A549 (cell line): ENCODE results near the gene DGCR2. TPM values are rescaled to one million over a fixed set of nuclear protein-coding genes. Genes with fewer than 3 reads are reported as not detected.

Source experiments
- ATAC-seq, 2 experiments: fragments of 200-7000 bp in 1 of 2; fragments of >200 bp in 1 of 2; cut with Nextera tagmentation in 1 of 2; cut with Tn5 transposase in 1 of 2; 3 replicates each; pipeline versions ENCODE4 v1.8.0 to v1.9.1; 2018 to 2020; ENCODE audit warnings: mild to moderate bottlenecking in 1 of 2, moderate library complexity in 1 of 2
- CTCF ChIA-PET: fragments of 300-600 bp; sonication (Branson Sonifier 250); formaldehyde crosslinking; extraction: SDS; loops from one replicate; lab custom pipeline; 2021; ENCODE audit warnings: antibody characterized with exemption, inconsistent platforms; lab: Yijun Ruan, JAX
- POLR2A ChIA-PET: fragments of 350-600 bp; formaldehyde crosslinking; extraction: SDS; loops from one replicate; lab custom pipeline; 2021; ENCODE audit warnings: antibody characterized with exemption, inconsistent platforms; lab: Yijun Ruan, JAX
- DNase-seq, 2 experiments: peaks; one replicate each; pipeline versions ENCODE4 v3.0.0 to v3.0.0-alpha.2; 2011 to 2016; ENCODE audit warnings: low read depth in 1 of 2, low spot score in 1 of 2
- FAIRE-seq: peaks from 2 replicates; lab custom pipeline; 2011; peaks lifted over from hg19 to GRCh38; lab: Jason Lieb, UNC
- H3K27ac ChIP-seq, 2 experiments: fragments of >200 bp; sonication (Bioruptor Twin); formaldehyde crosslinking; 3 replicates each; pipeline ENCODE4 v1.5.1; 2016 to 2017
- H3K4me1 ChIP-seq: fragments of >200 bp; sonication (Bioruptor Twin); formaldehyde crosslinking; 3 replicates; pipeline ENCODE4 v1.6.1; 2016
- H3K4me2 ChIP-seq: fragments of >200 bp; sonication (Bioruptor Twin); formaldehyde crosslinking; 3 replicates; pipeline ENCODE4 v1.6.1; 2016
- H3K4me3 ChIP-seq: fragments of >200 bp; sonication (Bioruptor Twin); formaldehyde crosslinking; 3 replicates; pipeline ENCODE4 v1.5.1; 2016
- H3K9me3 ChIP-seq: fragments of >200 bp; sonication (Bioruptor Twin); formaldehyde crosslinking; 3 replicates; pipeline ENCODE4 v1.6.1; 2016
- BCL3 ChIP-seq: fragments of >200 bp; sonication (Bioruptor Twin); formaldehyde crosslinking; IDR thresholded peaks from 3 replicates; pipeline ENCODE4 v1.6.1; 2016
- BHLHE40 ChIP-seq: IDR thresholded peaks from 2 replicates; pipeline ENCODE4 v1.6.1; 2012; ENCODE audit warnings: low read depth, low read length, inconsistent platforms
- CBX8 ChIP-seq: fragments of 200-600 bp; sonication (generic); IDR thresholded peaks from 2 replicates; pipeline ENCODE4 v1.6.1; 2016
- EHF ChIP-seq: fragments of 250-450 bp; sonication (Bioruptor Pico); IDR thresholded peaks from 2 replicates; pipeline ENCODE4 v1.5.0; 2020; ENCODE audit warnings: mild to moderate bottlenecking
- ESRRA ChIP-seq: fragments of 150-350 bp; IDR thresholded peaks from 2 replicates; pipeline ENCODE4 v1.6.1; 2014; ENCODE audit warnings: mild to moderate bottlenecking, low read length, borderline replicate concordance
- FOSB ChIP-seq: fragments of 250-450 bp; sonication (Bioruptor Pico); IDR thresholded peaks from 2 replicates; pipeline ENCODE4 v1.5.0; 2020; ENCODE audit warnings: mild to moderate bottlenecking, moderate library complexity
- FOSL2 ChIP-seq, 2 experiments: fragments of 450-650 bp in 1 of 2; fragments of >200 bp in 1 of 2; sonication (Bioruptor Twin) in 1 of 2; formaldehyde crosslinking; IDR thresholded peaks; 2 replicates each; pipeline versions ENCODE4 v1.5.0 to v1.6.1; 2016 to 2020; ENCODE audit warnings: mild to moderate bottlenecking in 1 of 2, moderate library complexity in 1 of 2
- HES2 ChIP-seq: fragments of >200 bp; sonication (Bioruptor Twin); formaldehyde crosslinking; IDR thresholded peaks from 2 replicates; pipeline ENCODE4 v1.6.1; 2016
- HEYL ChIP-seq: fragments of 250-450 bp; sonication (Bioruptor Pico); IDR thresholded peaks from 2 replicates; pipeline ENCODE4 v1.8.0; 2021; ENCODE audit warnings: mild to moderate bottlenecking, moderate library complexity
- JUN ChIP-seq, 2 experiments: fragments of >200 bp; sonication (Bioruptor Twin); formaldehyde crosslinking; IDR thresholded peaks; 2 replicates in 1 of 2; 3 replicates in 1 of 2; pipeline ENCODE4 v1.6.1; 2016 to 2017
- KDM1A ChIP-seq: fragments of 200-600 bp; sonication (generic); IDR thresholded peaks from 2 replicates; pipeline ENCODE4 v1.6.1; 2016; ENCODE audit warnings: low read depth, mild to moderate bottlenecking
- NFE2L2 ChIP-seq: fragments of 150-350 bp; conservative IDR thresholded peaks from 2 replicates; pipeline ENCODE4 v1.6.1; 2014; ENCODE audit warnings: low read length
- NPAS2 ChIP-seq: fragments of 250-450 bp; sonication (Bioruptor Pico); IDR thresholded peaks from 2 replicates; pipeline ENCODE4 v1.8.0; 2022; ENCODE audit warnings: mild to moderate bottlenecking, moderate library complexity, borderline replicate concordance
- PBX3 ChIP-seq: IDR thresholded peaks from 2 replicates; pipeline ENCODE4 v1.6.1; 2012
- POLR2A ChIP-seq: IDR thresholded peaks from 2 replicates; pipeline ENCODE4 v1.6.1; 2012; ENCODE audit warnings: mild to moderate bottlenecking, low read length
- RFX5 ChIP-seq: fragments of 450-650 bp; IDR thresholded peaks from 2 replicates; pipeline ENCODE4 v1.7.1; 2014; ENCODE audit warnings: antibody characterized with exemption, mild to moderate bottlenecking, moderate library complexity
- RNF2 ChIP-seq: fragments of 200-600 bp; sonication (generic); IDR thresholded peaks from 2 replicates; pipeline ENCODE4 v1.6.1; 2016; ENCODE audit warnings: low read depth, mild to moderate bottlenecking, antibody characterized with exemption, moderate library complexity, borderline replicate concordance
- SREBF2 ChIP-seq: fragments of 450-650 bp; IDR thresholded peaks from 2 replicates; pipeline ENCODE4 v1.6.1; 2014; ENCODE audit warnings: mild to moderate bottlenecking, moderate library complexity
- TP53 ChIP-seq: fragments of 250-450 bp; sonication (Bioruptor Pico); IDR thresholded peaks from 2 replicates; pipeline ENCODE4 v1.5.0; 2021; ENCODE audit warnings: mild to moderate bottlenecking, moderate library complexity
- ZNF302 ChIP-seq: fragments of 250-450 bp; sonication (Bioruptor Pico); IDR thresholded peaks from 2 replicates; pipeline ENCODE4 v1.9.0; 2021; ENCODE audit warnings: inconsistent platforms, mild to moderate bottlenecking, moderate library complexity
- ZSCAN20 ChIP-seq: fragments of 250-450 bp; sonication (Bioruptor Pico); IDR thresholded peaks from 2 replicates; pipeline ENCODE4 v1.8.0; 2022; ENCODE audit warnings: mild to moderate bottlenecking, moderate library complexity
- WGBS: methylation state at CpG from one replicate; pipeline ENCODE4 v1.1.6; 2017; ENCODE audit errors: missing lambda C conversion rate; 5-methylcytosine and 5-hydroxymethylcytosine counted together
- polyA plus RNA-seq, 4 experiments: library from polyadenylated mRNA; depleted of rRNA in 3 of 4; stranded (reverse); fragments of >200 nt; fragmentation: RNase III in 1 of 4; extraction: RNeasy Plus Mini Kit Qiagen cat#74134 plus additional on column Dnase treatment in 1 of 4; gene quantifications; 2 replicates in 3 of 4; 3 replicates in 1 of 4; pipeline ENCODE4 v1.2.3, GENCODE V29; 2011 to 2017
- TF ChIP-seq, protein P1 (sequence below): IDR thresholded peaks from 2 replicates; pipeline ENCODE4 v1.6.1; 2012
- TF ChIP-seq, protein P2 (sequence below): IDR thresholded peaks from 2 replicates; pipeline ENCODE4 v1.6.1; 2012; ENCODE audit warnings: low read depth, borderline replicate concordance
- TF ChIP-seq, protein P3 (sequence below): fragments of >200 bp; sonication (Bioruptor Twin); formaldehyde crosslinking; IDR thresholded peaks from 3 replicates; pipeline ENCODE4 v1.5.1; 2016

DGCR2 gene
- polyA plus RNA-seq, 2 of the 4 experiments (the other 2 are of a cell fraction) = 10.6 to 17.9 TPM

GRCh38 chr22:19132693-19133400, 10.6 kb upstream of the DGCR2 start:
- FAIRE-seq = no peak
- H3K27ac ChIP-seq = no peak overlapping the region
- ATAC-seq = no peak
- DNase-seq = no peak
- TF ChIP-seq RNF2 (no peak), ZNF302 (CRISPR knock-in tag) (no peak), EHF (CRISPR knock-in tag) (no peak), FOSB (no peak), NPAS2 (no peak), KDM1A (no peak), FOSL2 (IDR thresholded peaks at IDR 0.05) (no peak), FOSL2 (CRISPR knock-in tag; IDR thresholded peaks at IDR 0.05) (no peak), HES2 (no peak), HEYL (CRISPR knock-in tag) (no peak), BCL3 (no peak), SREBF2 (no peak), TP53 (no peak), RFX5 (no peak)
- TF ChIP-seq, protein P1, sequence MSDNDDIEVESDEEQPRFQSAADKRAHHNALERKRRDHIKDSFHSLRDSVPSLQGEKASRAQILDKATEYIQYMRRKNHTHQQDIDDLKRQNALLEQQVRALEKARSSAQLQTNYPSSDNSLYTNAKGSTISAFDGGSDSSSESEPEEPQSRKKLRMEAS = no peak
- TF ChIP-seq, protein P2, sequence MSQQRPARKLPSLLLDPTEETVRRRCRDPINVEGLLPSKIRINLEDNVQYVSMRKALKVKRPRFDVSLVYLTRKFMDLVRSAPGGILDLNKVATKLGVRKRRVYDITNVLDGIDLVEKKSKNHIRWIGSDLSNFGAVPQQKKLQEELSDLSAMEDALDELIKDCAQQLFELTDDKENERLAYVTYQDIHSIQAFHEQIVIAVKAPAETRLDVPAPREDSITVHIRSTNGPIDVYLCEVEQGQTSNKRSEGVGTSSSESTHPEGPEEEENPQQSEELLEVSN = no peak
- H3K4me1 ChIP-seq = no peaks in the 10 kb centered on the region
- ChIA-PET POLR2A (interaction anchor here (0.7 to 1.0 kb wide), 2 partner anchors 11 to 12 kb away, joined by 3 read pairs; partner anchors contain the start of gene ESS2), CTCF (interaction anchor here (0.7 to 2.0 kb wide), 3 partner anchors 12 to 46 kb away, joined by 3 to 15 read pairs (median 4); partner anchors contain the start of genes ESS2 and SLC25A1)
- H3K4me2 ChIP-seq = no peak overlapping the region
- no peak overlapping the region for H3K4me3 ChIP-seq
- 89% methylated on average over 7 of the region's 9 CpGs for WGBS
- no peaks in the 10 kb centered on the region for H3K9me3 ChIP-seq

GRCh38 chr22:19132153-19132552, 9.9 kb upstream of the DGCR2 start:
- Histone ChIP-seq H3K4me2 (no peak overlapping the region), H3K4me1 (no peaks in the 10 kb centered on the region), H3K4me3 (no peak overlapping the region), H3K9me3 (no peaks in the 10 kb centered on the region), H3K27ac (no peak overlapping the region)
- 93% methylated on average over 11 of the region's 20 CpGs for WGBS
- DNase-seq (no peak), ATAC-seq (no peak), FAIRE-seq (no peak)
- ChIA-PET CTCF (interaction anchor here (1.0 kb wide), 1 partner anchor 13 kb away, joined by 3 read pairs; no protein-coding TSS in a partner anchor), POLR2A (no interaction called here)
- TF ChIP-seq BHLHE40 (no peak), ESRRA (no peak), EHF (CRISPR knock-in tag) (no peak), JUN (IDR thresholded peaks at IDR 0.05) (no peak), SREBF2 (no peak), PBX3 (no peak), ZSCAN20 (CRISPR knock-in tag) (no peak), HES2 (no peak), ZNF302 (CRISPR knock-in tag) (no peak), POLR2A (no peak), RFX5 (no peak), BCL3 (no peak), NFE2L2 (no peak), CBX8 (no peak)
- TF ChIP-seq, protein P3, sequence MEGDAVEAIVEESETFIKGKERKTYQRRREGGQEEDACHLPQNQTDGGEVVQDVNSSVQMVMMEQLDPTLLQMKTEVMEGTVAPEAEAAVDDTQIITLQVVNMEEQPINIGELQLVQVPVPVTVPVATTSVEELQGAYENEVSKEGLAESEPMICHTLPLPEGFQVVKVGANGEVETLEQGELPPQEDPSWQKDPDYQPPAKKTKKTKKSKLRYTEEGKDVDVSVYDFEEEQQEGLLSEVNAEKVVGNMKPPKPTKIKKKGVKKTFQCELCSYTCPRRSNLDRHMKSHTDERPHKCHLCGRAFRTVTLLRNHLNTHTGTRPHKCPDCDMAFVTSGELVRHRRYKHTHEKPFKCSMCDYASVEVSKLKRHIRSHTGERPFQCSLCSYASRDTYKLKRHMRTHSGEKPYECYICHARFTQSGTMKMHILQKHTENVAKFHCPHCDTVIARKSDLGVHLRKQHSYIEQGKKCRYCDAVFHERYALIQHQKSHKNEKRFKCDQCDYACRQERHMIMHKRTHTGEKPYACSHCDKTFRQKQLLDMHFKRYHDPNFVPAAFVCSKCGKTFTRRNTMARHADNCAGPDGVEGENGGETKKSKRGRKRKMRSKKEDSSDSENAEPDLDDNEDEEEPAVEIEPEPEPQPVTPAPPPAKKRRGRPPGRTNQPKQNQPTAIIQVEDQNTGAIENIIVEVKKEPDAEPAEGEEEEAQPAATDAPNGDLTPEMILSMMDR = no peak
